SK-N-SH (cell line): ENCODE results near the gene CUX1. TPM values are rescaled to one million over a fixed set of nuclear protein-coding genes. Genes with fewer than 3 reads are reported as not detected.

ENCODE experiments used
- CTCF ChIA-PET: fragments of 300-600, 350-600 bp; formaldehyde crosslinking; extraction: SDS; loops from one replicate; lab custom pipeline; 2021; lab: Yijun Ruan, JAX
- POLR2A ChIA-PET: fragments of 350-600 bp; sonication (Branson Sonifier 250); formaldehyde crosslinking; extraction: SDS; loops from one replicate; lab custom pipeline; 2020; ENCODE audit warnings: antibody characterized with exemption, inconsistent platforms; lab: Yijun Ruan, JAX
- DNase-seq: peaks from one replicate; pipeline ENCODE4 v3.0.0; 2012
- H2AFZ ChIP-seq: fragments of 200-600 bp; sonication (generic); 2 replicates; pipeline ENCODE4 v1.8.1; 2016; ENCODE audit warnings: antibody characterized with exemption, mild to moderate bottlenecking, low read depth
- H3F3A ChIP-seq: fragments of 200-600 bp; sonication (generic); replicated peaks from 2 replicates; pipeline ENCODE3; 2016; ENCODE audit warnings: antibody characterized with exemption, mild to moderate bottlenecking; ENCODE audit not compliant: insufficient read depth
- H3K27ac ChIP-seq, 2 experiments: fragments of 200-500 bp in 1 of 2; fragments of 200-600 bp in 1 of 2; sonication (Bioruptor generic) in 1 of 2; sonication (generic), shearing (Covaris generic) in 1 of 2; 2 replicates each; pipeline versions ENCODE4 v1.5.1 to v1.6.1; 2014 to 2016; ENCODE audit warnings: low read depth in 2 of 2, inconsistent platforms in 1 of 2, low read length in 1 of 2, mild to moderate bottlenecking in 1 of 2, mixed read lengths in 1 of 2
- H3K27me3 ChIP-seq: fragments of 200-600 bp; sonication (generic), shearing (Covaris generic); 2 replicates; pipeline ENCODE4 v1.6.1; 2016; ENCODE audit warnings: mixed run types; ENCODE audit not compliant: insufficient read depth
- H3K36me3 ChIP-seq, 2 experiments: fragments of 200-500 bp in 1 of 2; fragments of 200-600 bp in 1 of 2; sonication (Bioruptor generic) in 1 of 2; sonication (generic) in 1 of 2; replicated peaks in 1 of 2; 2 replicates each; pipeline versions ENCODE3 to v1.5.1; 2014 to 2016; ENCODE audit warnings: low read length in 1 of 2, mild to moderate bottlenecking in 1 of 2; ENCODE audit not compliant: insufficient read depth in 2 of 2, control insufficient read depth in 1 of 2
- H3K4me1 ChIP-seq, 2 experiments: fragments of 200-500 bp in 1 of 2; fragments of 200-600 bp in 1 of 2; sonication (Bioruptor generic) in 1 of 2; sonication (generic), shearing (Covaris generic) in 1 of 2; 2 replicates each; pipeline versions ENCODE4 v1.5.1 to v1.6.1; 2014 to 2016; ENCODE audit warnings: low read depth in 1 of 2, low read length in 1 of 2, mixed run types in 1 of 2; ENCODE audit not compliant: insufficient read depth in 2 of 2, control insufficient read depth in 1 of 2
- H3K4me2 ChIP-seq: fragments of 200-600 bp; sonication (generic), shearing (Covaris generic); 2 replicates; pipeline ENCODE4 v1.6.1; 2017; ENCODE audit warnings: mixed run types
- H3K4me3 ChIP-seq, 2 experiments: fragments of 200-500 bp in 1 of 2; fragments of 200-600 bp in 1 of 2; sonication (Bioruptor generic) in 1 of 2; sonication (generic), shearing (Covaris generic) in 1 of 2; 2 replicates each; pipeline versions ENCODE4 v1.5.1 to v1.8.1; 2014 to 2016; ENCODE audit warnings: low read depth in 2 of 2, inconsistent platforms in 1 of 2, low read length in 1 of 2, mild to moderate bottlenecking in 1 of 2, mixed read lengths in 1 of 2, moderate library complexity in 1 of 2
- H3K79me2 ChIP-seq: fragments of 200-600 bp; sonication (generic); 2 replicates; pipeline ENCODE4 v1.8.1; 2017; ENCODE audit warnings: mild to moderate bottlenecking; ENCODE audit not compliant: insufficient read depth
- H3K9ac ChIP-seq: fragments of 200-600 bp; sonication (generic); 2 replicates; pipeline ENCODE4 v1.6.1; 2017; ENCODE audit warnings: mixed run types
- H3K9me2 ChIP-seq: fragments of 200-600 bp; sonication (generic); 2 replicates; pipeline ENCODE4 v1.6.1; 2017; ENCODE audit warnings: mixed run types
- H3K9me3 ChIP-seq: fragments of 200-600 bp; sonication (generic); 2 replicates; pipeline ENCODE4 v1.6.1; 2017; ENCODE audit warnings: mixed run types, mild to moderate bottlenecking, moderate library complexity
- H4K20me1 ChIP-seq: fragments of 200-600 bp; sonication (generic); 2 replicates; pipeline ENCODE4 v1.6.1; 2017; ENCODE audit warnings: mild to moderate bottlenecking, mixed run types; ENCODE audit not compliant: insufficient read depth
- ELF1 ChIP-seq: IDR thresholded peaks from 2 replicates; pipeline ENCODE4 v1.4.0; 2012
- EP300 ChIP-seq, 2 experiments: IDR thresholded peaks; 2 replicates each; pipeline versions ENCODE4 v1.4.0 to v1.6.1; 2012; ENCODE audit warnings: borderline replicate concordance in 1 of 2, low read depth in 1 of 2, low read length in 1 of 2
- NRF1 ChIP-seq: IDR thresholded peaks from 2 replicates; pipeline ENCODE4 v1.6.1; 2012; ENCODE audit warnings: low read depth, mild to moderate bottlenecking, low read length
- POLR2AphosphoS5 ChIP-seq: IDR thresholded peaks from 2 replicates; pipeline ENCODE4 v1.6.1; 2012; ENCODE audit warnings: low read depth, low read length
- TCF12 ChIP-seq: IDR thresholded peaks from 2 replicates; pipeline ENCODE4 v1.4.0; 2012
- USF1 ChIP-seq: IDR thresholded peaks from 2 replicates; pipeline ENCODE4 v1.4.0; 2012; ENCODE audit warnings: low read depth, borderline replicate concordance
- USF2 ChIP-seq: fragments of 150-350 bp; IDR thresholded peaks from 2 replicates; pipeline ENCODE4 v1.6.1; 2017; ENCODE audit warnings: antibody characterized with exemption, low read length, low read depth, borderline replicate concordance
- WGBS: methylation state at CpG from one replicate; pipeline ENCODE4 v1.1.6; 2017; ENCODE audit warnings: low lambda C conversion rate; 5-methylcytosine and 5-hydroxymethylcytosine counted together
- polyA plus RNA-seq, 3 experiments: library from polyadenylated mRNA; depleted of rRNA; stranded (reverse); fragments of >200 nt; gene quantifications; 2 replicates each; pipeline ENCODE4 v1.2.3, GENCODE V29; 2012
- TF ChIP-seq, protein P1 (sequence below): IDR thresholded peaks from 2 replicates; pipeline ENCODE4 v1.4.0; 2012; ENCODE audit warnings: low read depth, borderline replicate concordance

The CUX1 gene
- polyA plus RNA-seq, 1 of the 3 experiments (the other 2 are of a cell fraction): 68.6 TPM

- H3K79me2 ChIP-seq: peaks cover 100% of the 10 kb centered on the region
- H3K4me3 ChIP-seq: no peak overlapping the region
- no peak overlapping the region for H3K9ac ChIP-seq
- POLR2A ChIA-PET: no interaction called here
- no peaks in the 10 kb centered on the region for H3F3A ChIP-seq
- no peaks in the 10 kb centered on the region for H3K27me3 ChIP-seq
- H3K27ac ChIP-seq: no peak overlapping the region
- H3K36me3 ChIP-seq: no peaks in the 10 kb centered on the region
- H3K4me1 ChIP-seq: peaks cover 11 to 28% of the 10 kb centered on the region in 2 experiments; a peak in 3 of 4 replicates
- no peak for TF ChIP-seq ELF1
- TF ChIP-seq, protein P1, sequence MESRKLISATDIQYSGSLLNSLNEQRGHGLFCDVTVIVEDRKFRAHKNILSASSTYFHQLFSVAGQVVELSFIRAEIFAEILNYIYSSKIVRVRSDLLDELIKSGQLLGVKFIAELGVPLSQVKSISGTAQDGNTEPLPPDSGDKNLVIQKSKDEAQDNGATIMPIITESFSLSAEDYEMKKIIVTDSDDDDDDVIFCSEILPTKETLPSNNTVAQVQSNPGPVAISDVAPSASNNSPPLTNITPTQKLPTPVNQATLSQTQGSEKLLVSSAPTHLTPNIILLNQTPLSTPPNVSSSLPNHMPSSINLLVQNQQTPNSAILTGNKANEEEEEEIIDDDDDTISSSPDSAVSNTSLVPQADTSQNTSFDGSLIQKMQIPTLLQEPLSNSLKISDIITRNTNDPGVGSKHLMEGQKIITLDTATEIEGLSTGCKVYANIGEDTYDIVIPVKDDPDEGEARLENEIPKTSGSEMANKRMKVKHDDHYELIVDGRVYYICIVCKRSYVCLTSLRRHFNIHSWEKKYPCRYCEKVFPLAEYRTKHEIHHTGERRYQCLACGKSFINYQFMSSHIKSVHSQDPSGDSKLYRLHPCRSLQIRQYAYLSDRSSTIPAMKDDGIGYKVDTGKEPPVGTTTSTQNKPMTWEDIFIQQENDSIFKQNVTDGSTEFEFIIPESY: no peak
- no peak for TF ChIP-seq USF2
- no peak for TF ChIP-seq USF1
- TF ChIP-seq POLR2AphosphoS5: no peak
- TF ChIP-seq, all 33 proteins: peak for 0
- no peaks in the 10 kb centered on the region for H3K9me2 ChIP-seq
- 95% methylated on average over 8 of the region's 8 CpGs for WGBS
- peaks cover 90% of the 10 kb centered on the region for H4K20me1 ChIP-seq
- no peaks in the 10 kb centered on the region for H3K9me3 ChIP-seq
- DNase-seq: no peak
- H2AFZ ChIP-seq: no peak overlapping the region
- H3K4me2 ChIP-seq: no peak overlapping the region
- CTCF ChIA-PET: interaction anchor here (1.2 to 4.0 kb wide), 4 partner anchors 9 to 411 kb away, joined by 3 to 16 read pairs (median 10); no protein-coding TSS in a partner anchor
Measured at GRCh38 chr7:101824440-101824839, 7.0 kb downstream of the CUX1 start.

GRCh38 chr7:101826081-101826835 lies 8.8 kb downstream of the CUX1 start:
- Histone ChIP-seq H3K9me3 (no peaks in the 10 kb centered on the region), H3K36me3 (no peaks in the 10 kb centered on the region), H3K27ac (no peak overlapping the region), H3K9me2 (no peaks in the 10 kb centered on the region), H3K4me2 (no peak overlapping the region), H4K20me1 (peaks cover 86% of the 10 kb centered on the region), H3K9ac (no peak overlapping the region), H3K27me3 (no peaks in the 10 kb centered on the region), H2AFZ (no peak overlapping the region), H3K79me2 (peaks cover 100% of the 10 kb centered on the region), H3F3A (no peaks in the 10 kb centered on the region), H3K4me1 (peaks cover 0 to 14% of the 10 kb centered on the region in 2 experiments; a peak in 1 of 4 replicates), H3K4me3 (no peak overlapping the region)
- POLR2A ChIA-PET: no interaction called here
- TF ChIP-seq NRF1 (no peak), EP300 (IDR thresholded peaks at IDR 0.05; ENCODE audit: borderline replicate concordance in 1 of 2, low read depth in 1 of 2, low read length in 1 of 2) (no peak), TCF12 (no peak)
- WGBS: 96% methylated on average over 15 of the region's 15 CpGs
- CTCF ChIA-PET: interaction anchor here (0.9 to 4.0 kb wide), 8 partner anchors 8 to 410 kb away, joined by 3 to 16 read pairs (median 6); no protein-coding TSS in a partner anchor
- DNase-seq: no peak
